ENCODE data around the gene TSEN34.
"Not testable (repeated sequence)": the region's sequence is repeated elsewhere in the genome, so short reads cannot be mapped to it uniquely, and the experiment has no call there.

The TSEN34 gene

DNA sequence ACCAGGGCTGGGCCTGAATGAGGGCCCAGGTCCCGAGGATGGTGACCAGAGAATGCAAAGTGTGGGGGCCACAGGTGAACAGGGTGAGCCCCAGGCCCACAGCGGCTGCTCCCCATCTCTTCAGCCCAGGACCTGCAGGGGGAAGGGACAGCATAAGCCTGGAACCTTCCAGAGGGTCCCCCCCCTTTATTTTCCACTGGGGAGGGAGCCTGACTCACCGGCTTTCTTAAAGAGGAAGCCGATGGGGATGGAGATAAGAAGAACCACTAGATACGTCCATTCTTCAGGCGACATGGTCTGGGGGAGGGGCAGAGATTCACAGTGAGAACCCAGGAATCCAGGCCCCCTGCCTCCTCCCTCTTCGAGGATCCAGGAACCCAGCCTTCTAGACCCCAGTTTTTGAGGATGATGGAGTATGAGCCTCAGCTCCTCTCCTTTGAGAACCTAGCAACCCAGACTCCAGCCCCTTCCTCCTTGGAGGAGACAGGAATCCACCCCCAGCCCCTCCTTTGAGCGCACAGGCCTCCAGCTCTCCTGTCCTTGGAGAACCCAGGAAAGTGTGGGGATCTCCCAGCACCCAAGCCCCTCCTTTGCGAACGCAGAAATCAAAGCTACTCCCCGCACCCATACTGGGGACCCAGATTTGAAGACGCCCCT, 2.8 kb upstream of the TSEN34 start:
- peak overlapping the region; percentile 67 for H3K4me3 ChIP-seq (ENCODE audit: low read length)
- peak; percentile 26 for DNase-seq (ENCODE audit: low read depth)
- TF ChIP-seq, protein P1, sequence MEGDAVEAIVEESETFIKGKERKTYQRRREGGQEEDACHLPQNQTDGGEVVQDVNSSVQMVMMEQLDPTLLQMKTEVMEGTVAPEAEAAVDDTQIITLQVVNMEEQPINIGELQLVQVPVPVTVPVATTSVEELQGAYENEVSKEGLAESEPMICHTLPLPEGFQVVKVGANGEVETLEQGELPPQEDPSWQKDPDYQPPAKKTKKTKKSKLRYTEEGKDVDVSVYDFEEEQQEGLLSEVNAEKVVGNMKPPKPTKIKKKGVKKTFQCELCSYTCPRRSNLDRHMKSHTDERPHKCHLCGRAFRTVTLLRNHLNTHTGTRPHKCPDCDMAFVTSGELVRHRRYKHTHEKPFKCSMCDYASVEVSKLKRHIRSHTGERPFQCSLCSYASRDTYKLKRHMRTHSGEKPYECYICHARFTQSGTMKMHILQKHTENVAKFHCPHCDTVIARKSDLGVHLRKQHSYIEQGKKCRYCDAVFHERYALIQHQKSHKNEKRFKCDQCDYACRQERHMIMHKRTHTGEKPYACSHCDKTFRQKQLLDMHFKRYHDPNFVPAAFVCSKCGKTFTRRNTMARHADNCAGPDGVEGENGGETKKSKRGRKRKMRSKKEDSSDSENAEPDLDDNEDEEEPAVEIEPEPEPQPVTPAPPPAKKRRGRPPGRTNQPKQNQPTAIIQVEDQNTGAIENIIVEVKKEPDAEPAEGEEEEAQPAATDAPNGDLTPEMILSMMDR (IDR thresholded peaks at IDR 0.05; ENCODE audit: insufficient read depth, low read depth, low read length, missing control alignments): no peak

DNA sequence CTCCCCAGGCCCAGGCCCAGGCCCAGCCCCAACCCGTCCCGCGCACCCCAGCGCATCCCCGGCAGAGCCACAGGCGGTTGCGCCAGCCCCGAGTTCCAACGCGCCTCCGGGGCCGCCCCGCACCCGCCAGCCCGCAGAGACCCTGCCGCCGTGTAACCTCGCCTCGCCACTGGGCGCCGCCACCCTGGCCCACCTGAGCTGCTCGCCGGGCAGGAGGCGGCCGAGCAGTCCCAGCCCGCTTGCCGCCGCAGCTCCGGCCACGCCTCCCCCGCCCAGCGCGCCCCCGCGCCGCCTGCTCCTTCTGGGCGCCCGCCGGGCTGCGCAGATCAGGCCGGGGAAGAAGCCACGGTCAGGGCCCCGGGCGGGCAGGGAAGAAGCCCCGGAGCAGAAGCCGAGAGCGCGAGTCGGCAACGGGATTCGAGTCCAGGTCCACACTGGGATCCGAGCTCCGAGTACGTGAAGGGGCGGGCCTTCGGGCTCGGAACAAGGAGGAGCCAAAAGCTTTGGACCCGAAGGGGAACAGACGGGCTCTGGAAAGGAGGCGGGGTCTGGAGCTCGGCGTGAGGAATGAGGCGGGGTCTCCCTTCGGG, 1.9 kb upstream of the TSEN34 start, which contains the start of gene MBOAT7:
Gene MBOAT7, minus strand, starts transcription at position 436 of the 590 bp plus-strand sequence. CDS start 1,072 bp downstream, outside the sequence.
- DNase-seq (ENCODE audit: low read depth): no peak
- H3K4me3 ChIP-seq (ENCODE audit: low read length): peak within 1 kb of the TSS; percentile 76
- TF ChIP-seq, protein P1 (IDR thresholded peaks at IDR 0.05; ENCODE audit: insufficient read depth, low read depth, low read length, missing control alignments): no peak

DNA sequence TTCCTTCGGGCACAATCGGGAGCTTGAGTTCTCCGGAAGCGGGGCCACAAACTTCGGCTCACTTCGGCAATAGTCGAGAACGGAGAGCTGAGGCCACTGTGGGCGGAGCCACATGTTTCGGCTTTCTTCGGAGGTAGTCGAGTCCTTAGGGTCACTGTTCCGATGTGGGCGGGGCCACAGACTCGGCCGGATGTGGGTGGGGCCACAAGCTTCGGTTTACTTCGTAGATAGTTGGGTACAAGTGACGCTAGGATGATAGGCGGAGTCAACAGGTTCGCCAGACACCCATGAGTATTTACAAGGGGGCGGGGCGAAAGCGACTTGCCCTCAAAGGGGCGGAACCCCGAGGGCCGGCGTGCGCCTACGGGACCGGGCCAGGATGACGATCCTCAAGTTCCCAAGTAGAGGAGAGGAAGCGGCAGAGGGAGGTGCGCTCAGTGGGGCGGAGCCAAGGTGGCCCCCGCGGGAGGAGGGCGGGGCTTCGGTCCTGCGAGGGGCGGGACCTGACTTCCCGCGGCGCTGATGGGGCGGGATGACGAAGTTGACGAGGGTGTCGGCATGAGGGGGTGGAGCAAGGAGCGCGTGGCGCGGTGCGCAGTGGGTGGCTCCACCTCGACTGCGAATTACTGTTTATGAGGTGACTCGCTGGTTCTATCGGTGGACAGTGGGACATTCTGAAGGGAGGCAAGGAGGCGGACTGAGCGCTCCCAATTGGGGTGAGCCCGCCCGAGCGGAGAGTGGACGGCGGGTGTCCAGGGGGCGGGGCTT, 1.2 kb upstream of the TSEN34 start:
- peak; percentile 100 for DNase-seq (ENCODE audit: low read depth)
- TF ChIP-seq, protein P1 (IDR thresholded peaks at IDR 0.05; ENCODE audit: insufficient read depth, low read depth, low read length, missing control alignments): no peak
- peak overlapping the region; percentile 76 for H3K4me3 ChIP-seq (ENCODE audit: low read length)

DNA sequence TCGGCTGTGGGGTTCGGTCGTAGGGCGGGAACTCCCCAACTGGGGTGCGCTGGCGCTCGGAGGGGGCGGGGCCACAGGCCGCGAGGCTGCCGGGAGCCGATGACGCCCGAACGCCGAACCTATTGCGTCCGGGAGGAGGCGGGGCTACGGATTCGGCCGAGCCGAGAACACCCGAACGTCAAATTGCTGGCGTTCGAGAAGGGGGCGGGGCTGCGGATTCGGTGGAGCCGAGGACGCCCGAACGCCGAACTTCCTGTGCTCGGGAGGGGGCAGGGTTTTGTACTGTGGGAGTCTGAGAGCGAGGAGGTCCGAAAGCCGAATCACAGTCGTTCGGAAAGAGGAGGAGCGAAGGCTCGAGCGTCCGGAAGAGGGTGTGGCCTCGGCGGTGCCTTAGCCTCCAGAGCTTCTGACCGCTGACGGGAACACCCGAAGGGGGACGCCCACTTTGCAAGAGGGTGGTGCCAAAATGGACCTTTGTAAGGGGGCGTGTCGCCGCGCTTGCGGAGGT, 551 bp upstream of the TSEN34 start:
- H3K4me3 ChIP-seq (ENCODE audit: low read length): peak overlapping the region; percentile 76
- peak; percentile 99 for DNase-seq (ENCODE audit: low read depth)
- TF ChIP-seq, protein P1 (IDR thresholded peaks at IDR 0.05; ENCODE audit: insufficient read depth, low read depth, low read length, missing control alignments): no peak

DNA sequence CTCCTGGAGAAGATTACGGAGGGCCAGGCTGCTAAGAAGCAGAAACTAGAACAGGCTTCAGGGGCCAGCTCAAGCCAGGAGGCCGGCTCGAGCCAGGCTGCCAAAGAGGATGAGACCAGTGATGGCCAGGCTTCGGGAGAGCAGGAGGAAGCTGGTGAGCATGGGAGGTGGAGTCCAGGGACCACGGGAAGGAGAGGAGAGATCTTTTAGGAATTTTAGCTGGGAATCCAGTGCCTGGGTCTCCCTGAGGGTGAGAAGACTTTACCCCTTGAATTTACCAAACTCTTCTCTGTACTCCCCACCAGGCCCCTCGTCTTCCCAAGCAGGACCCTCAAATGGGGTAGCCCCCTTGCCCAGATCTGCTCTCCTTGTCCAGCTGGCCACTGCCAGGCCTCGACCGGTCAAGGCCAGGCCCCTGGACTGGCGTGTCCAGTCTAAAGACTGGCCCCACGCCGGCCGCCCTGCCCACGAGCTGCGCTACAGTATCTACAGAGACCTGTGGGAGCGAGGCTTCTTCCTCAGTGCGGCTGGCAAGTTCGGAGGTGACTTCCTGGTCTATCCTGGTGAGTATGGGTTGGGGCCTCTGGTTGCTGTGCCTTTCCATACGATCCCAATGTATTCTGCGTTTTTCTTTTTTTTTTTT, 824 bp downstream of the TSEN34 start:
- peak overlapping the region; percentile 76 for H3K4me3 ChIP-seq (ENCODE audit: low read length)
- DNase-seq (ENCODE audit: low read depth): no peak
- TF ChIP-seq, protein P1 (IDR thresholded peaks at IDR 0.05; ENCODE audit: insufficient read depth, low read depth, low read length, missing control alignments): no peak

DNA sequence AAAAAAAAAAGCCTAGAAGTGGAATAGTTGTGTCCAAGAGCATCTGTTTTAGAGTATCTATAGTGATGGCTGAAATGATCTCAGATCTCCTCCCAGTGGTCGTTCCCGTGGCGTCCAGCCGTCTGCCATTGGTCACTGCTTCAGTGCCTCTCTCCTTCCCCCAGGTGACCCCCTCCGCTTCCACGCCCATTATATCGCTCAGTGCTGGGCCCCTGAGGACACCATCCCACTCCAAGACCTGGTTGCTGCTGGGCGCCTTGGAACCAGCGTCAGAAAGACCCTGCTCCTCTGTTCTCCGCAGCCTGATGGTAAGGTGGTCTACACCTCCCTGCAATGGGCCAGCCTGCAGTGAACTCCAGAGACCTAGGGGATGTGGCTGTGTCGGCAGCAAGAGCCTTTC, 1.9 kb downstream of the TSEN34 start:
- DNase-seq (ENCODE audit: low read depth): no peak
- TF ChIP-seq, protein P1 (IDR thresholded peaks at IDR 0.05; ENCODE audit: insufficient read depth, low read depth, low read length, missing control alignments): no peak
- H3K4me3 ChIP-seq (ENCODE audit: low read length): no peak overlapping the region

DNA sequence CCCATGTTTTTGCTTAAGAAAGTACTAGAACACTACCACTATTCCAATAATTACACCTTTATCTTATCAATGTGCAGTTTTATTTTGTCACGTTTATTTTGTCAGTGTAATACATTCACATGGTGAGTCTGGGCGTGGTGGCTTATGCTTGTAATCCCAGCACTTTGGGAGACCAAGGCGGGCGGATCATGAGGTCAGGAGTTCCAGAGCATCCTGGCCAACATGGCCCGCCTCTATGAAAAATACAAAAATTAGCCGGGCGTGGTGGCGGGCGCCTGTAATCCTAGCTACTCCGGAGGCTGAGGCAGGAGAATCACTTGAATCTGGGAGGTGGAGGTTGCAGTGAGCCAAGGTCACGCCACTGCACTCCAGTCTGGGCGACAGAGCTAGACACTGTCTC, 3.4 kb downstream of the TSEN34 start:
- not testable (repeated sequence) for H3K4me3 ChIP-seq (ENCODE audit: low read length); DNase-seq (ENCODE audit: low read depth)

All from epithelial cell of esophagus (primary cell).